Measurements from ENCODE around the gene MAP3K14.

DNA sequence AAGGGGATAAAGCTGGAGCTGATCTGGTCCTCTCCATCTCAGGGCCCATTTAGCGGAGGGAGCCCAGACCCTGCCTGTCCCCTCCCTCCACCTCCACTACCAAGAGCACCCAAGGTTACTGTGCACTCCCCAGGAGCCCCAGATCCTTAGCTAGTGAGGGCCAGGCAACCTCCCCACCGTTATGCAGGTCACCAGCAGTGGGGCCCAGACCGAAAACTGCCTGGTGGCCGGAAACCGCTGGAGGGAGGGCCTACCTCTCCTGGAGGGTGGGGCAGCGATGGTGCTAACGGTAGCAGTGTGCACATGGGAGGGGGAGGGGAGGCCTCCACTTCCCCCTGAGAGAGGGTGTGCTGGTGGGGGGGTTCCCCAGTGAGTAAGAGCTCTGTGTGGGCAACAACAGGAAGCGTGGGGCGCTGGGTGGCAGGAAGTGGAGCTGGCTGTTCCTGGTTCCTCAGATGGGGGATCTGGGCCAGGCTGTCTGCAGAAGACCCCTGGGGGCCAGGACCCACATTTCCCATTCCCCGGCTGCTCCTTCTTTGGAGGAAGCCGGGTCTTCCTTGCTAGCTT is 90.8 kb downstream of the MAP3K14 start:
- TF ChIP-seq, protein P1, sequence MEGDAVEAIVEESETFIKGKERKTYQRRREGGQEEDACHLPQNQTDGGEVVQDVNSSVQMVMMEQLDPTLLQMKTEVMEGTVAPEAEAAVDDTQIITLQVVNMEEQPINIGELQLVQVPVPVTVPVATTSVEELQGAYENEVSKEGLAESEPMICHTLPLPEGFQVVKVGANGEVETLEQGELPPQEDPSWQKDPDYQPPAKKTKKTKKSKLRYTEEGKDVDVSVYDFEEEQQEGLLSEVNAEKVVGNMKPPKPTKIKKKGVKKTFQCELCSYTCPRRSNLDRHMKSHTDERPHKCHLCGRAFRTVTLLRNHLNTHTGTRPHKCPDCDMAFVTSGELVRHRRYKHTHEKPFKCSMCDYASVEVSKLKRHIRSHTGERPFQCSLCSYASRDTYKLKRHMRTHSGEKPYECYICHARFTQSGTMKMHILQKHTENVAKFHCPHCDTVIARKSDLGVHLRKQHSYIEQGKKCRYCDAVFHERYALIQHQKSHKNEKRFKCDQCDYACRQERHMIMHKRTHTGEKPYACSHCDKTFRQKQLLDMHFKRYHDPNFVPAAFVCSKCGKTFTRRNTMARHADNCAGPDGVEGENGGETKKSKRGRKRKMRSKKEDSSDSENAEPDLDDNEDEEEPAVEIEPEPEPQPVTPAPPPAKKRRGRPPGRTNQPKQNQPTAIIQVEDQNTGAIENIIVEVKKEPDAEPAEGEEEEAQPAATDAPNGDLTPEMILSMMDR (conservative IDR thresholded peaks at IDR 0.05; ENCODE audit: low read depth, low read length), result no peak
- TF ChIP-seq EZH2 (IDR thresholded peaks at IDR 0.05; ENCODE audit: borderline replicate concordance, low read depth, low read length, poor library complexity, severe bottlenecking), result no peak

Measured in A673 (cell line).